GM20431 (cell line): ENCODE measurements around the gene TRIM66.

Experiments
- in situ Hi-C: fragments of 300-500 bp; cut with MseI, MboI; formaldehyde crosslinking; loops from one replicate; pipeline ENCODE4 v1.15.0; 2020; ENCODE audit warnings: low sequenced_read_pairs; ENCODE audit not compliant: unreplicated experiment

TRIM66 gene, protein sequence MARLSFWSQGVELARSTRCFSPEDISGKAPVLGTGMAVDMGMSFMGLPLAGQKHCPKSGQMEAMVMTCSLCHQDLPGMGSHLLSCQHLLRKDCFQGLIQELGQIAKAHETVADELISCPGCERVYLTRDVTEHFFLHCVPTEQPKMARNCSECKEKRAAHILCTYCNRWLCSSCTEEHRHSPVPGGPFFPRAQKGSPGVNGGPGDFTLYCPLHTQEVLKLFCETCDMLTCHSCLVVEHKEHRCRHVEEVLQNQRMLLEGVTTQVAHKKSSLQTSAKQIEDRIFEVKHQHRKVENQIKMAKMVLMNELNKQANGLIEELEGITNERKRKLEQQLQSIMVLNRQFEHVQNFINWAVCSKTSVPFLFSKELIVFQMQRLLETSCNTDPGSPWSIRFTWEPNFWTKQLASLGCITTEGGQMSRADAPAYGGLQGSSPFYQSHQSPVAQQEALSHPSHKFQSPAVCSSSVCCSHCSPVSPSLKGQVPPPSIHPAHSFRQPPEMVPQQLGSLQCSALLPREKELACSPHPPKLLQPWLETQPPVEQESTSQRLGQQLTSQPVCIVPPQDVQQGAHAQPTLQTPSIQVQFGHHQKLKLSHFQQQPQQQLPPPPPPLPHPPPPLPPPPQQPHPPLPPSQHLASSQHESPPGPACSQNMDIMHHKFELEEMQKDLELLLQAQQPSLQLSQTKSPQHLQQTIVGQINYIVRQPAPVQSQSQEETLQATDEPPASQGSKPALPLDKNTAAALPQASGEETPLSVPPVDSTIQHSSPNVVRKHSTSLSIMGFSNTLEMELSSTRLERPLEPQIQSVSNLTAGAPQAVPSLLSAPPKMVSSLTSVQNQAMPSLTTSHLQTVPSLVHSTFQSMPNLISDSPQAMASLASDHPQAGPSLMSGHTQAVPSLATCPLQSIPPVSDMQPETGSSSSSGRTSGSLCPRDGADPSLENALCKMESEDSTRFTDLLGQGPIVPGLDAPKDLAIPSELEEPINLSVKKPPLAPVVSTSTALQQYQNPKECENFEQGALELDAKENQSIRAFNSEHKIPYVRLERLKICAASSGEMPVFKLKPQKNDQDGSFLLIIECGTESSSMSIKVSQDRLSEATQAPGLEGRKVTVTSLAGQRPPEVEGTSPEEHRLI (N-terminal part only)

DNA sequence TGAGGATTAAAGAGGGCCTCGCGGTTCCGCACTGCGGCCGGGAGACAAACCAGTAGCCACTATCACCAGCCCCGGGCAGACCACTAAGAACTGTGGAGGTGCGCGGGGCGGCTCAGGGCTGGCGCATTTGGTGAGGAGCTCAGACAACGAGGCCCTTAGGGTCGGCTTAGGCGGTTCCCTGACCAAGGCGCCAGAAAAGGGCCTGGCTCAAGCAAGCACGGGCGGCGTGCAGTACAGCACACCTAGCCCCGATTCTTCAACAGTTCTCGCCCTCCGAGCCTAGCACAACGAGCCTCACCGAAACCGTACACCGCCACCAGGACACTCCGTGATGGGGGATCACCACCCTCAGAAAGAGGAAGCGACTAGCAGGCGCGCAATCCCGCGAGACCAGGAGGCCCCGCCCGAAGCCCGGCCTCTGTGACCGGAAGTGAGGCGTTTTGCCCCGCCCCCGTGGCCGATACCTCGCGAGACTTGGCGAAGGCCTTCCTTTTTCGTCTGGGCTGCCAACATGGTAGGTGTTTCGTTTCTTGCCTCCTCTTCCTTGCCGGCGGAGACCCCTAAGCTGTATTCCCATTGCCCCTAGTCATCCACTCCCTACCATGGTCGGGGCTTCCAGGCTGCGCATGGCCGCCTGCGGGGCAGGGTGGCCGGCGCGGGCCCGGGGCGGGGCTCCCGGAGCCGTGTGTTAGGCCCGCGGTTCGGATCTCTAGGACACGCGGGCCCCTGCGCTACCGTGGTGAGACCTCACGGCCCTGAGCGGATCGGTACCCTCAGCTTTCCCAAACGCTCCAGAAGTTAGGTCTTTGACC, at the start of gene TRIM66, which contains the start of gene RPL27A:
Gene TRIM66, minus strand, starts transcription at position 363 of the 812 bp plus-strand sequence. CDS start 10,391 bp downstream, outside the sequence.
Gene RPL27A, plus strand, starts transcription at position 490 of the 812 bp plus-strand sequence. Its CDS starts 22 bp downstream, at position 512.
- in situ Hi-C loops, result no loop called here

DNA sequence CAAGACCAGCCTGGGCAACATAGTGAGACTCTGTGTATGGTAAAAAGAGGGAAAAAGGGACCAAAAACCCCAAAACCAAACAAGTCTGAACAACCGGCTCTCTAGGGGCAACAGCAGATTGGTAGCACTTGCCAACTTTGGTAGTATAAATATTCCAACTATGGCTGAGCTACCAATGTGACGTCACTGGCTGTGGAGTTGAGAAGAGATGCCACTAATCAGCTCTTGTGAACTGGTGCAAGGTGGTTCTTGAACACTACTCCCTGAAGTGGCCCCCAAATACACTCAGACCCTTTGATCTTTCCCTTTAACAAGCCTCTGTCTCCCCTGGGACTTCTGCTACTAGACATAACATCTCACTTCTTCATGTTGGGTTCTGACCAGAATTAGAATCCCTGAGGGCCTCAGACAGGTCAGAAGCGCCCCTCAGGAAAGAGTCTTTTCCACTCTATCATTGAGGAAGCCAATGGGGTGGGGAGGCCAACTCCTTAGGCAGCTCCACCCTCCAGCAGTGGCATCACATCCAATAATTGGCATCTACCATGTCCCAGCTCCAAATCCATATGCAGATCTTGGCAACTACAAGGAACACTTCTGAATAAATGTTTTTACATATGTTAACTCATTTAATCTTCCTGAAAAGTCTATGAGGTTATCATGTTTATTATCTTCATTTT, 49.3 kb upstream of the TRIM66 start:
- in situ Hi-C loops, result no loop called here

DNA sequence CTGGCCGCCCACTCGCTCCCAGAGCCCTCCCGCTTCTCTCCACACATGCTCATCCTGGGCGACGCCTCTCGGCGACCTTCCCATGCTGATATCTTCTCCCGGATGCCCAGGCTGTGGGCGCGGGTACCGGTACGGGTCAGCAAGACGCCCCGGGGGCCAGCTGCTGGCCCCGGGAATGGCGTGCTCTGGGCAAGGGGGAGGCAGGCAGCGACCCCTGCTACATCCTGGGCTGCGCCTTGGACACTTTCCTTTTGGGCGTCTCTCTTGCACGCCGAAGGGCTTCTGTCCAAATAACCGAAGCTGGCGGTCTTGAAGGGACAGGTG, 48.2 kb upstream of the TRIM66 start:
- in situ Hi-C loops, result no loop called here

DNA sequence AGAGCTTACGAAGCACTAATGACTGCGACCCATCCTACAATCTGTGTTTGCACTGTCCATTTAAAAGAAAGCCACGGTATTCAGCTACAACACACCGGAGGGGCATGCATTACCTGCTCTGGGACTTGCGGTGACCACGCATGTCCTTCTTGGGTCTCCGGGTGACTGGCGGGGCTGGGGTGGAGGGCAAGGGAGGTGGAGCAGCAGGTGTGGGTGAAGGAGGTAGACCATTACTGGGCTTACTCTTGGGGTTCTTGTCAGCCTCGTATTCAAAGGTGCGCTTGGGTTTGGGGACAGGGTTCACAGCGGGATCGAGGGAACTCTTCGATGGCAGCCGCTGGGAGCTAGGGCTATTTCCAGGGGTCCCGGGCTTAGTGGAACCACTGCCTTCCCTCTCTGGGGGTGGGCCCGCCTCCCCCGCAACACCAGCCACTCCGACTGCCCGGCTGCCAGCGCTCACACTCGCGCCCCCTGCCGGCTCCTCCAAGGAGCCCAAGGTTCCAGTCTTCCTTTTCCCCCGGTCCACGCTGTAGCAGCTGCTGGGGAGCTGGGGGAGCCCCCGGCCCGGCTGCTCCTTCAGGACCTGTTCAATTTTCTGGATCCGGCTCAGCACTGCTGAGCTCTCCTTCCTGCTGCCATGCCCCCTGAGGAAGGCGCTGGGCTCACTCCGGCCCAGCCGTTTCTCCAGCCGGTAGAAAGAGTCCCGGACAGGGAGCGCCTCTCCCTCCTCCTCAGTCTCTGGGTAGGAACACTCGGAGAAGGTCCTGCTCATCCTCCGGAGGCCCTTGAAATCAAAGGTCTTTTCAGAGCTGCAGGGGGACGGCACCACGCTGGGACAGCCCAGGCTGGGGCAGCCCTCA, 47.6 kb upstream of the TRIM66 start:
- in situ Hi-C loops, result no loop called here

DNA sequence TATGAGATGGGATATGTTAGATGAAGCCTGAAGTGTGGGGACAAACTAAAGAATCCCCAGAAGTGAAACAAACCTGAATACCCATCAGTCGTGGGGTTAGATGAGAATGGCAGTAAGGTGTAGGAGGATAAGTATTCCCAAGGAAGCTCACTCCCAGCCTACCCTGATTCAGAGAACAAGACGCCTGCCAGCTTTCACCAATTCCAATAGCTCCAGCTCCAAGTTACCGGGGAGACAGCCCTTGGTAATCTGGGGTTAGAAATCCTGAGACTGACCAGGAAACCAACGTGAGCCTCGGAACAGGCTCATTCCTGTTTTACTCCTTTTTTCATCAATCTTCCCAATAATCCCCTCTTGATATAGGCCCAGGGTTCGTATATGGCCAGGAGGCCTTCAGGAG, 46.6 kb upstream of the TRIM66 start:
- in situ Hi-C loops, result no loop called here

DNA sequence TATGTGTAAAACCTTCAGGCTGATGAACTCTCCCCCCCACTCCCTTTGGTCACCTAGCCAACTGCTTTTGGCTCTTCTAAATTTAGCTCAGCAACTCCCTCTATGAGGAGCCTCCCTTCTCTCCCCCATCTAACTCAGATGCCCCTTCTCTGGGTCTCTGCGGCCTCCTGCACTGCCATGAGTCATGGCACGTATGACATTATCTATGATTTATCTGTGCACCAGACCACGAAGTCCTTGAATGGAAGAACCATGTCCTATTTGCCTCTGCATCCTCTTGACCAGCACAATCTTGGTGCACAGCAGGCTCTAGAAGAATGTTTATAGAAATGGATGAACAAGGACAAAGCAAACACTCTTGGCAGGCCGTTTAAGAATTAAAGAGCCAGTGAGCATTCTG, 46.1 kb upstream of the TRIM66 start:
- in situ Hi-C loops, result no loop called here

DNA sequence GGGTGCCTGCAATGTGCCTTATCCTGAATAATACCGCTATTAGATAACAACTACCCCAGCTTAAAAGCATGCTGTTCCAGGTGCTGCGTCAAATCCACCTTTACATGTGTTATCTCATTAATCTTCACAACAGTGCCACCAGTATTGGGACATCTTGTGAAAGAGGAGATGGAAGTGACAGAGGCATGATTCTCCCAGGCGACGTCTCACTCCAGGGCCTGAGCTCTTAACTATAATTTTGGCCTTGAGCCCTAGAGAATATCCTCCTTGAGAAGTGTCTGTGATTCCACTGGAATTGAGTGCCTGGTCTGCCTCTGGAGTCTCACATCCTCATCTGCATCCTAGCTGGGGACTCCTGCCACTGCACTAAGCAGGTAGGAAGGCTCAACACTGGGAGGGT, 43.9 kb upstream of the TRIM66 start:
- in situ Hi-C loops, result no loop called here

DNA sequence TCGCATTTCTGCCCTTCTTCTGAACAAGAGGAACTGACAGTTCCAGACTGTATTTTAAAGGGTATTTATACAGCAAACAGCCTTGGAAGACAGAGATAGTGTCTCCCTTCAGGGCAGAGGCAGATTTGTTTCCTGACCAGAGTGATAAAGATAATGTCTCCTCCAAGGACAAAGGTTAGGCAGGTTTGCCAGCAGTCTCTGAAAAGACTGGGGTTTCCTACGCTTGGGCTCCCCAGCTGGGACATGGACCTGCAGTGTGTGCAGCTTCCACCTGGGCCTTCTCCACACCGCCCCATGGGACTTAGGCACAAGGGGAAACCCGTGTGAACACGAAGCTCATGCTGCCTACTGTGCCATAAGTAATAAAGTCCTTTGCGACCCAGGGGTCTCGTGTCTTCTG, 42.2 kb upstream of the TRIM66 start:
- in situ Hi-C loops, result no loop called here

DNA sequence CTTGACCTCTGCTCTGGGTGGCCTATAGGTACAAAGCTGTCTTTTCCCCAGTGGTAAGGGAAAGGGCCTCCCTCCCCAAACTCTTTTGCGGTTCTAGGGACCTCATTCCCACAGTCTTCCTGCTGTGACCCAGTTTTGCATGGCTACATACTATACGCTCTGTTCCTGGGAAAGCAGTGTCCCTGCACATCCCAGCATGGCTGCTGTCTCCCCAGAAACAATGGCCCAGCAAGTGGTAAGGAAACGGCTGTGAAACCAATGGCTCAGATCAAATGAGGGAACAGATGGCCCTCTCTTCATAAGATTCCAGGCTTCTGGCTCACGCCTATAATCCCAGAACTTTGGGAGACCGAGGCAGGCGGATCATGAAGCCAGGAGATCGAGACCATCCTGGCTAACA, 41.2 kb upstream of the TRIM66 start:
- in situ Hi-C loops, result no loop called here

DNA sequence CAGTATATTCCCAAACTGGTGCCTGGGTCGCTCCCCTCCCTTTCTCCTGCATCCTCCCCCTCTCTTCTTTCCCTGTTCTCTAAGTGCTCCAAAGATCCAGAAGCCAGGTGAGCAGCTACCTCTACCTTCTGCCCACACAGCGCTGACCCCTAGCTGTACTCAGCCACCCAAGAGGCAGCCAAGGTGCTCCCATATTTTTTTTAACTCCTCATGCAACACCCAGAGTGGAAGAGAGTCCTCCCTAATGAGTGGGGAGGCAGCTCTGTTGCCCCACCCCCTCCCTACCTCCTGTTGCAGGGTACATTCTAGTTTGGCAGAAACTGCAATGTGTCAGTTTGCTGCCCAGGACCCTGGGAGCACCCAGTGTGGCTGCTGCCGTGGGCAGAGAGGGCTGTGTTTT, 40.3 kb upstream of the TRIM66 start:
- in situ Hi-C loops, result no loop called here

DNA sequence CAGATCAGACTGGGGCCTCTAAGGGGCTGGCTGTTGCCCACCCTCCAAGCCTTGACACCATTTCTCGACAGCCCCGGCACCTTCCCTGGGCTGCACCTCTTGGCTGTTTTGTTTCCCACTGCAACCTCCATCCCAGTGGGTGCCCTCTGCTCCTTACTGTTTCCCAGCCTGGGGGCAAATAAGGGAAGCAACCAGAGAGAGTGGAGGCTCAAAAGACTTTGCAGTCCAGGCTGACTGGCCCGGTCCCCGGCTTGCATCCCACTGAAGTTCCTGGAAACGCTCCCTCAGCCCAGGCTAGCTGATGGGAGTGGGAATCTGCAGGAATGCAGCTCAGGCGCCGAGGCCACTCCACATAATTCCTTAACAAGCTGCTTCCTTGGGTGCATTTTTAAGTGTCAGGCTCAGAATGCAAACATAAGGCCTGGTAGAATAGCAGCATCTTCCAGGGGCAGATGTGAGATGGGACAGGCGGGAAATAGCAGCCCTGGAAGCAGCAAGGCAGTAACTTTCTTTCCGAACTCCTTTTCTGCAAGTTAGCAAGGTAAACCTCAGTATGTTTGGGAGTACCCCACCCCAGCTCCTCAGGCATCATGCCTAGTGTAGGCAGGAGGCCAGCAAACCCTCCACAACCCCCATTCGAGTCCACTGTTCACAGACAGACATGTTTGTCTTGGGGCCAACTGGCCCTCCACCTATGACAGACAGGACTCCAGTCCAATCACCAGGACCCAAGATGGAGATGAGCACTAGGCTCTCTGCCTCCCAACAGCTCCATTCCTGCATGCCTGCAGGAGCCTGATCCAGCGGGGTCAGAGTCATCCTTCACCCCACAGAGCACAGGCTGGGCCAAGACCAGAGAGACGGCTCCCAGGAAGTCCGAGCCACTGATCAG, 39.4 kb upstream of the TRIM66 start:
- in situ Hi-C loops, result no loop called here

DNA sequence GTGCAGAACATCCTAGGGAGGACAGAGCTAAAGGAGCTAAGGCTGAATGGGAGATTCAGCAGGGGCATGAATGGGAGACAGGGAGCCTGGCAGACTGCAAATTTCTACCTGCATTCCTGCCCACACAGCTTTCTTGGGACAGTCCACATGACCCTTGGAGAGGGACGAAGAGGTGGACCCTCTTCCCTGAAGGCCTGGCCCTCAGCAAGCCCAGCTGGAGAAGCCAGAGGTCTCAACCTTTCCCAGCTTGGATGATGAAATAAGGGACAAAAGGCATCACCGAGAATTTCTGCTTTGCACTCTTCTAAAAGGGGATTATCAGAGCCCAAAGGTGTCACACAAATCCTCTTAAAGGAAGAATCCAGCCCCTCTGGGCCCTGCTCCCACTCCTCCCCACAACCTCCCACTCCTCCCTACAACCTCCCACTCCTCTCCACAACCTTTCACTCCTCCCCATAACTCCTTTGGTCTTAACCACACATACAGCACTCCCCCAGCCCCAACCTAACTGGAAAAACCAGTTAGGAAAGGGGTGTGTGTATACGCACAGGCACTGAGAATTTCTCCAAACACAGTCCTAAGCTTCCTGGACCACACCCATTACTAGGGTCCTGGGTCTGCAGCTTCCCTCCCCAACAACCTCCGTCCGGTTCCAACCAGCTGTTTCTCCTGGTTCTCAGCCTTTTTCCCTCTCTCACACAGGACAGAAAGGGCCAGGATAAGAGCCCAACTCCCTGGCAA, 38.6 kb upstream of the TRIM66 start:
- in situ Hi-C loops, result no loop called here

DNA sequence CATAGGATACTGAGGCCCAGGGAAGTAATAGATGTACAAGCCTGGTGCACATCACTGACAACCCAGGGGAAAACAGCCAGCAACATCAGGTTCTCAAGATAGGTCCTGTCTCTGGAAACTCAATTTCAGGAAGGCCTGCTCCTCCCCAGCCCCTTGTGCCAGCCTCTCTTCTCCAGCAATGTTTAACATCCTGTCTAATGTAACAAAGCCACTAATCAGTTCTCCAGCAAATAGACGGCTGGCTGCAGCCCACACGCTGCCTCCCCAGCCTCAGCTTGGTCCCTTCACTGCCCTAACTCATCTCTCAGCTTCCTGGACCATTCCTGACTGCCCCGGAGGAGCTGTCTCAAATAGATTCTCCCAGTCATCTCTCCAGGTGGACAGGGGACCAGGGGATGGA, 37.9 kb upstream of the TRIM66 start:
- in situ Hi-C loops, result no loop called here

DNA sequence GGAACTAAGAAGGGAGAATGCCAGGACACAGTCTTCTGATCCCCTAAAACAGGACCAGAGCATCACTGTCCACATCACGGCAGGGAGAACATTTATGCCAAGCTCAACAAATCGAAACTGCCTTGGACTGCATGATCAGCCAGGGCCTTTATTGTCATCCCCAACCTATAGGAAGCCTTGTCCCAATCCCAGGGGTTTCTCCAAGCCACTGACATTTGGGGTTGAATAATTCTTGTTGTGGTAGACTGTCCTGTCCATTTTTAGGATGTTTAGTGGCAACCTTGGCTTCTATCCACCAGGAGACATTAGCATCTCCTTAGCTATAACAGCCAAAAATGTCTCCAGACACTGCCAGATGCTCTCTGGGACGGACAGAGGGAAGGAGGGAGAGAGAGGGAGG, 37.3 kb upstream of the TRIM66 start:
- in situ Hi-C loops, result no loop called here

DNA sequence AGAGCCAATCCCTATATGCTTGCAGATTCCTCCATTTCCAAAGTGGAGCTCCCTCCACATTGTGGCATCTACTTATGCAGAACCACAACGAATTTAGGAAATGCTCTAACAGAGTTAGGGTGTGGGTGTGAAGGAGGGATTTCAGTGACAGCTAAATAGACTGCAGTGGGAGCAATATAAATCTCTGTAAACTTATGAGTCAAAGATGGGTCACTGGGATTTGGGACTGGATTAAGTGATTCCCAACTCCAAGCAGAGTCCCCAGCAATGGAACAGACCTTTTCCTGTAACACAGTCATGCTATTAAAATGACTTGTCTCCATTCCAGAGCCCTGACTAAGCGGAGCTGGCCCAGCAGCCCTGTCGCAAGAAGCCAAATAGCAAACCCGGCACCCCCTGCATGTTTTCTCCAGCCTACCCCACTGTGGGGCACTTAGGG, 36.8 kb upstream of the TRIM66 start:
- in situ Hi-C loops, result no loop called here

DNA sequence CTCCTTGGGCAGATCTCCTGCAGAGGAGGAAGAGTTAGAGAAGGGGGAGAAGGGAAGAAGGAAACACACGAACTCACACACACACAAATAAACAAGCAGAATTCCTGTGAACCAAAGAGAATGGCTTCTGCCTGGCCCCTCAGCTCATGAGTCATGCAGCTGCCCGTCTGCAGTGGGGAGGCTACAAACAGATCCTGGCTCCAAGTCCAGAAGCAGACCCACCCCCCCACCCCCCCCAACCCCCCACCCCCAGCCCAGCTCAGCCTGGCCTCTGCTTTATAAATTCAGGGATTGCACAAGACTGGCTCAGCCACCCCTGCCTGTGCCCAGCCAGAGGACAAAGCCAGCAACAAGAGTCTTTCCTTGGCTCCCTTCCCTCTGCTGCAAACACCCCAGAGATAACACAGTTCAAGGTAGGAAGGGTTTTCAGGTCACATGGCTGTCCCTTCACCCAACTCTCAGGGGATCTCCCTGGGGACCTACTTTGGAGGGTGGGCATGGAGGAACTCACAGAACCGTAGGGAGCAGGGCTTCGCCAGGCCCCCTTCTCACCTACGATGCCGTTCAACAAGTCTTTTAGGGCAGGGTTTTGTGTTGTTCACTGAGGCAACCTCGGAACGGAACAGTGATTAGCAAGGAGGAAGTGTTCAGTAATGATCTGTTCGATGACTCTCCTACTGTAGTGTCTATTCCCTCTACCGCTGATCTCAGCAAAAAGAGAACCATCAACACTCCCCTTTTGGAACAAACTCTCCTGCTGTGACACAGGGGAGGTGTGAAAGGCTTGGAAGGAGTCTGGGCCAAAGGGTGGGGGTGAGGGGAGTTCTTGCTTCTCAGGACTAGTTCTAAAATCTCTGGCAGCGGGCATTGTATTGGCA, 35.6 kb upstream of the TRIM66 start:
- in situ Hi-C loops, result no loop called here
